NCI-H2107 treated with DMSO at 0.1 percent for 48 hours (cell line): ENCODE results near the gene GPR50.

Experiments
- DNase-seq: peaks from one replicate; lab custom pipeline; 2025; ENCODE audit not compliant: unreplicated experiment; lab: John Stamatoyannopoulos, UW

The GPR50 gene

DNA sequence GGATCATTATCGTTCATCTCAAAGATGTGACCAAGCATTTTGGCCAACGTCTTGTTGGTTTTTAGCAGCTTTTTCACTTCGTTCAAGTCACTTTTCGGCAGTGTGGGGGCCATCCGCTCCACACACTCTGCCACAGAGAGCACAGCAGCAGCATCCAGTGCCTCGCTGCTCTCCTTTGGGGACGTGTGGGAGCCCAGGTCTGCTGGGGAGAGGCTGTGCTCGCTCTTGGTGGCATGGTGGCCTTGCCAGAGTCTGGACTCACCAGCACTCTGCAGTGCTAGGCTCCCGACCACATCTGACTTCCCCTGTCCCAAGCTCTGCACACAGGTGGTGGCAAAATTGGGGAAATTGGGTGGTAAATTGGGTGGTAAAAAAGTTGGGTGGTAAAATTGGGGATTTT lies 50.6 kb downstream of the GPR50 start:
- no peak for DNase-seq

DNA sequence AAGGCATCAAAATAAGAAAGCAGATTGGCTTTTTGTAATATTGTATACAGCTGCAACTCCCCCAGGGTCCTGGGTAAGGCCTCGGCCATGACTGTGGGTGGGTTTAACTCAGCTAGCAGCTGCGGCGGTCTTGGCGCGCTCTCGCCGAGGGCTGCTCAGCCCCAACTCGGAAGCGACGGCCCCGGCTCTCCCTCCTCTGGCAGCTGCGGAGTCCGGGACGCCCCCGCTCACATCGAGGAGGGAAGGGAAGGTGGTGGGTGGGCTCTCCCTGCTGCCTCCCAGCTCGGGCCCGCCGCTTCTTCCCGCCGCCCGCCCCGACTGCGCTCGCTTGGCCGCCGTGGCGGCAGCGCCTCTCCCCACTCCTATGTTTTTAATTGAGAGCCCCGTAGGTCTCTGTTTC lies 51.2 kb downstream of the GPR50 start:
- no peak for DNase-seq

DNA sequence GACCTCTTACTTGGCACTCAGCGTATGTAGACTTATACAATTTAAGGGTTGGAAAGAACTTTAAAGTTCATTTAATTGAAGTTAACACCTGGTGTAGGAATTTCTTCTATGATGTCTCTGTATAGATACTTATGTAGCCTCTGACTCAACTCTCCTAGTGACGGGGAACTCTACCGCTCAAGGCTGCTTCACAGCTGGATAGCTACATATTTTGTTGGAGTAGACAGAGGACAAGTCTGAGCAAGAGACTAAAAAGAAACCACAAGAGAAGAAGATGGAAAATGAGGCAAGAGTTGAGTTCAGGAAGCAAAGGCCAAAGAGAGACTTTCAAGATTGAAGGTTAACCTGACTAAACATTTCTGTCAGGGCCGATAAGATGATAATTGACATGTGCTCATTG lies 52.6 kb downstream of the GPR50 start:
- DNase-seq = no peak
